NCI-H2196 (cell line): ENCODE results near the gene PHF20.
A peak's percentile ranks its signal among the peaks of the same experiment; 100 is the strongest.
"Not testable (repeated sequence)": the region's sequence is repeated elsewhere in the genome, so short reads cannot be mapped to it uniquely, and the experiment has no call there.

Source experiments
- DNase-seq: peaks from one replicate; lab custom pipeline; 2025; ENCODE audit not compliant: unreplicated experiment; lab: John Stamatoyannopoulos, UW

PHF20 gene

DNA sequence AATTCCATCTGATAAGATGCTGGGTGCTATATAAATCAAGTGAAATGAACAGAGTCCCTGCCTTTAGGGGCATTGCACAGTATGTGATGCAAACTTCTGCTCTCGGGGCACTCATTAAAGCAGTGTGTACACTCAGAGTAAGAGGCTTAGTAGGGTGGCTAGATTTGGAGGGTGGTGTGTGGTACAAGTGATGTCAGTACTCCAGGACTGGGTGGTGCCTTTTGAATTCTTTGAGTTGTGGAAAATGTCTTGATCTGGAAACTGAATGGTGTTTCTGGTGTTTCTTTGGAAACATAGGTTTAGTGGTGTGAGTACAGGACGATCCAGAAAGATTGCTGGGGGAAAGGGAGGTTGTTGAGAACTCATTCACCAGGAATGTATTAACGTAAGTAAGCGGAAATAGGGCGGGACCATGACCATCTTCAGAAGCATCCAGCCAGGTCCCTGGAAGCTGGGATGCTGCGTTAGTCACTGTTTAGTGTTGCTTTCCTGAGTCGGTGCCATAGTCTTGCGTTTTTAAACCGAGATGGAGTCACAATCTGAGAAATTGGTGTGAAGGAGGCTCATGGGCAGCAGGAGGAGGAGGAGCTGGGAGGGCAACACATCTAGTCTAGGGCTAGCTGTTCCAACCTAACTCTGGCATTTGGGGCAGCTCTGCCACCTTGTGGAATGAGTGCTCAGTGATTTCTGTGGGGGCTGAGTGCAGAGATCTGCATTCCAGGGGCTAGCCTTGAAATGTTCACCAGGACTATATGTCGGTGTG, 112.1 kb downstream of the PHF20 start:
- peak; percentile 88 for DNase-seq

DNA sequence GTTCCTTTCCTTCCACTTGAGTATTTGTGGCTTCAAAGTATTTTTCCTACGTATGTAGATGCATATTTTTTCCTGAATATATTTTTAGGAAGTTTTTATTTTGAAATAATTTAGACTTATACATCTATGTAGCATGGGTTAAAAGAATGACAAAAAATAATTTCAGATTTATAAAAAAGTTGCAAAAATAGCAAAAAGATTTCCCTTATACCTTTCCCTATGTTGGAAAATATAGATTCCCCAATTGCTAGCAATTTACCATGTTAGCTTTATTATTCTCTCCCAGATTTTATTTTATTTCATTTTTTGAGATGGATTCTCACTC, 112.7 kb downstream of the PHF20 start:
- no peak for DNase-seq

DNA sequence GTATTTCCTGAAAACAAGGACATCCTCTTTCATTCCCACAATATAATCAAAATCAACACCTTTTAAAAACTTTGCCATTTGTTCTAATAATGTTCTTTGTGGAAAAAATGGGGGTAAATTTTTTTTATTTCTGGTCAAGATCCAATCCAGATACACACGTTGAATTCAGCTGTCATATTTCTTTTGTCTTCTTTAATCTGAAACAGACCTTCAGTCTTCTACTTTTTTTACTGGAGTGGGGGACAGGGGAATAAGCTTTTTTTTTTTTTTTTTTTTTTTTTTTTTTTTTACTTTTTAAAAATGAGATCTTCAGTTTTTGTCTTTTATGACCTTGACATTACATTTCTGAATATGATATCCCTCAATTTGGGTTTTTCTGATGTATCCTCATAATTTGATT, 113.4 kb downstream of the PHF20 start:
- no peak for DNase-seq

DNA sequence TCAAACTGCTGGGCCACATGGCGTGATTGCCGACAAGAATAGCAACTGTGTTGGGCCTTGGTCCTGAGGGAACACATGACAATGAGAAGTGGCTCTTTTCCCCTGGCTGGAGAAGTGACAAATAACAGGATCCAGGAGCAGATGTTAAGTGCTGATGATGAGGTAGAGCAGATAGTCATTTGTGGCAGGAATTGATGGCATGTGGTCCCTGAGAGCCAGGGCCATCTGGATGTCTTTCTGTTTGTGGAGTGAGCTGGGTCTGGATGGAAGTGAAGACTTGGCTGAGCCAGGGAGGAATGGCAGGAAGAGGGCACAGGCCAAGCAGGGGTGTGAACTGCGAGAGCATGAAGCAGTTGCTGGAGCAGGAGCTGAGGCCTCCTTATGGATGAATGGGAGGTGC, 114.7 kb downstream of the PHF20 start:
- no peak for DNase-seq

DNA sequence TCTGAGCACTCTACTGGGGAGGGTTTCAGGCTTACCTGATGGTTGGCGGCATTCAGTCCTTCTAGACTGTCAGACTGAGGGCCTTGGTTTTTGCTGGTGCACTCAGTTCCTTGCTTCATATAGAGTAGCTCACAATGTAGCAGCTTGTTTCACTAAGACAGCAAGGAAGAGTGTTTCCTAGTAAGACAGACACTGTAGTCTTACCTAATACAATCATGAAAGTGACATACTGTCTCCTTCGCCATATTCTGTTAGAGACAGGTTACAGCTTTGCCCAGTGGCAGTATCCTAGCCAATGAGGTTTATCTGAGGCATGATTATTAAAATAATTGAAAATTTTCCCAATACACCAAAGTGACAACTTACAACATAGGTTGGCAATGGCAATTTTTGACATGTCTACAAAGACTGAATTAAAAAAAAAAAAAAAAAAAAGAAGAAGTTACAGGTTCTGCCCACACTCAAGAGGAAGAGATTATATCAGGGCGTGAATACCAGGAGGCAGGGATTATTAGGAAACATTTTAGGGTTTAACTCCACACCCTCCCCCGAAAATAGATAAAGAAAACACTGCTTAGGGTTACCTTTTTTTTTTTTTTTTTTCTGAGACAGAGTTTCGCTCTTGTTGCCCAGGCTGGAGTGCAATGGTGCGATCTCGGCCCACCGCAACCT, 115.7 kb downstream of the PHF20 start:
- no peak for DNase-seq

DNA sequence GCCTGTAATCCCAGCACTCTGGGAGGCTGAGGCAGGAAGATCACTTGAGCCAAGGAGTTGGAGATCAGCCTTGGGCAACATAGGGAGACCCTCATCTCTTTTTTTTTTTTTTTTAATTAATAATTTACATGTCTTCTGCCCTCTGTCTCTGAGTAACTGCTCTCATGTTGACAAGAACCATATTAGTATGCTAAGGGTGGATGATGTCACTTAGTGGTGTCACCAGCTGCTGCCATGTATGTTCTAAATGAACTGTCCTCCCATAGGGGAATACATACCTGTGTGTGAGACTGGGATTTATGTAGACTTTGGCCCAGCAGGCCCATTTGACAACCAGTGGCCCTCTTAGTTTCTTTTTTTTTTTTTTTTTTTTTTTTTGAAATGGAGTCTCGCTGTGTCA, 116.8 kb downstream of the PHF20 start:
- no peak for DNase-seq

DNA sequence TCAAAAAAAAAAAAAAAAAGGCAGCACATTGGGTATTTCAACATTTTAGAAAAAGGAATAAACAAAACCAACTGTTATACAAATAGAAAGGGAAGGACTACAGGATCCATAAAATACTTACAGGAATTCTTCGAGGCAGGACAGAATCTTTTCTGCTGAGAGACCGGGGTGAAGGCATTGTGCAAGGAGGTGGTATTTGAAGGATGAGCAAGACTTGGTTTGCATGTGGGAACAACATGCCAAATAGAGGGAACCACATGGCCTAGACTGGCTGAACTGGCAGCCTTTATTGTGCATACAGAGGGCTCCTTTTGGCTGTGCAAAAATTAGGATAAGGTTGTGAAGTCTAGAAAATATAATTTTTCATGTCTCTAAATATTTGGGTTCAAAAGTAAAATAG, 119.6 kb downstream of the PHF20 start:
- DNase-seq = no peak

DNA sequence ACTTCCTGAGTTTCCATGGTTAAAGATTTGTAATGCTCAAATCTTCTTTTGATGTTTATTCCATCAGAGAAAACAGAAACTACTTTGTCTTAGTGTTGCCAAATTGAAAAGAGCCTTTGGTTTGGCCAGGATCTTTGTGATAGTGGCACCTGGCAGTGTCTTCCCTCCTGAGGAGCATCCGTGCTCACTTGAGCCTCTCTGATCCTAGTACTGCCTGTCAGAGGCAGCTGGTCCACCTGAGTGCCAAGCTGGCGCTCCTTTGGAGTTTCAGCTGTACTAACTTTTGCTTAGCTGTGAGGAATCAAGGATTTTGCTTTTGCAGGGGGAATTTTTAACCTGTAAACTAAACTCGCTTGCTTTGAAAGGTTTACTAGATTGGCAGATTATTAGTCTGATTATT, 121.1 kb downstream of the PHF20 start:
- no peak for DNase-seq

DNA sequence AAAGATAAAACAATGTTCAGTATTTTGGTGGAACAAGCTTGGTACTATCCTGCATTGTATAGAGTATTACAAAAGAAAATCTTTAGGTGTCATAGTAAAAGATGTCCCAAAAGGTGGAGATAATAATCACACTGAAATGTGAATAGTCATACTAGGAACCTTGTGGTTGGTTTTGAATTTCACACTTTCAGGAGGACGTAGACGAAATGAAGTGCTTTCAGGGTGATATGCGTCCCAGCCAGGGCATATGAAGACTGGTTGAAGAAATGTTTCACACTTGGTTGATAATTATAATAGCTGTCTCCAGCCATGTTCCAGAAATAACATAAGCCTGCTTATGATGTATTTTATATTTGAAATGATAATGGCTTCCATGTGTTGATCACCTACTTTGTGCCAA, 122.1 kb downstream of the PHF20 start:
- DNase-seq = no peak

DNA sequence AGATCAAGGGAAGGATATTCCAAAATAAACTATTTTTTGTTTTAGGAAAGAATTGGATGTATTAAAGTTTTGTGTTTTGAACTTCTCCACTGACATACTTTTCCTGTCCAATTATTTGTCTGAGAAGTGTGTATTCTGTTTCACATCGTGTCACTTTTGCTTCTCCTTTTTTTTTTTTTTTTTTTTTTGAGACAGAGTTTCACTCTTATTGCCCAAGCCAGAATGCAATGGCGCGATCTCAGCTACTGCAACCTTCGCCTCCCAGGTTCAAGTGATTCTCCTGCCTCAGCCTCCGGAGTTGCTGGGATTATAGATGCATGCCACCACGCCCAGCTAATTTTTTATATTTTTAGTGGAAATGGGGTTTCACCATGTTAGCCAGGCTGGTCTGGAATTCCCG, 123.7 kb downstream of the PHF20 start:
- not testable (repeated sequence) for DNase-seq

DNA sequence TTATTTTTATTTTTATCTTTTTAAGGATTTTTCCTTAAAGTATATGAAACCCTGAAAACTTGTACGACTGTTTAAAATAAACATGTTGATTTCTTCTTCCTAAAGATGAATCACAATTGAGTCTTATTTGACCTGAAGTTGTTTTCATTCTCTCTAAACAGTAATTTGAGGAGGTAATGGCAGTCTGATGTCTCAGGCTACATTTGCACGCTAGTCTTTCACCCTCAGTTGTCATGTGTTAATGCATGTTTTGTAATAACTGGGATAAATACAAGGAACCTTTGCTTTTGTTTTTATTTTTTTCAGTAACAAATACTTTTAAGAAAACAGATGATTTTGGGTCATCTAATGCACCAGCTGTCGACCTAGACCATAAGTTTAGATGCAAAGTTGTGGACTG, 127.2 kb downstream of the PHF20 start:
- no peak for DNase-seq

DNA sequence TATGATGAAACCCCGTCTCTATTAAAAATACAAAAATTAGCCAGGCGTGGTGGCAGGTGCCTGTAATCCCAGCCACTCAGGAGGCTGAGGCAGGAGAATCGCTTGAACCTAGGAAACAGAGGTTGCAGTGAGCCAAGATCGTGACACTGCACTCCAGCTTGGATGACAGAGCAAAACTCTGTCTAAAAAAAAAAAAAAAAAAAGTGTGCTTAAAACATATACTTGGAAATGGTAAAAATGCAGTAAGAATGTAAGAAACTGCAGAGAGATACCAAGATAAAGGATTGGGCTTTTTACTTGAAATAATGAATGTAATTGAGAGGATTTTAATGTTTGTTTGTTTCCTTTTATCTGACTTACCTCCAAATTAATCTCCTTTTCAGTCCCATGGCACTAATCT, 129.4 kb downstream of the PHF20 start:
- not testable (repeated sequence) for DNase-seq

DNA sequence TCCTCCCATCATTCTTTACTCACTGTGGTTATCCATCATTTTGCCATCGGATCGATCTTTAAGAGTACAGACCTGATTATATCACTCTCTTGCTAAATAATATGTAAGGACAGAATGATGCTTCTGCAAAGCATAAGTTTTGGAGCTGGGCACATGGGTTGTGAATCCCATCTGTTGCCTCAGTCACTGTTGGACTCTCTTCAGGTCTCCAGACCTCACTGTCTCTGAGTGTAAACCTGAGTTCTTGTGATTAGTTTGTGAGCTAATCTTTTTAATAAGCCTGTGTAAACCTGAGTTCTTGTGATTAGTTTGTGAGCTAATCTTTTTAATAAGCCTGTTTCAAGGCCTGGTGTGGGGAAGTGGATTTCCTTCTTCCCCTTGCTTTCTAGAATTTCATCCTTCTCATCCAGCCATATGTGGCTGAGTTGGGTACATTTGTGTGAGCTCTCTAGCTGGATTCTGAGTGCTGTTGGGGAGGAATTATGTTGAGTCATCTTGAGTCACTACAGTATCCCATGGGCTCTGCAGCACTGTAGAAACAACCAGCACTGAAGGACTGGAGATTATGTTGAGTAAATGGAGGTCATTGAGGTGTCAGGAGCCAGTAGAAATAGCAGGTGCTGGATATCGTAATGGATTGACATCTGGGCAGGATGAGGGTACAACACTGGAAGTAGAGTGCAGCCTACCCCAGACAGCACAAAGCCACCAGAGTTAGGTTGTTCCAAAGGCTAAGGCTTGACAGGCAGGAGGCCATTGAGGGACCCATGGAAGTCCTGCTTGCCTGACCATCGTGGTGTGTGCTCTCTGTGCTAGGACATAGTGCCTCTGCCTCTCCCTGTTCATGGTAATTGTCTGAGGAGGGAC, 130.1 kb downstream of the PHF20 start:
- no peak for DNase-seq

DNA sequence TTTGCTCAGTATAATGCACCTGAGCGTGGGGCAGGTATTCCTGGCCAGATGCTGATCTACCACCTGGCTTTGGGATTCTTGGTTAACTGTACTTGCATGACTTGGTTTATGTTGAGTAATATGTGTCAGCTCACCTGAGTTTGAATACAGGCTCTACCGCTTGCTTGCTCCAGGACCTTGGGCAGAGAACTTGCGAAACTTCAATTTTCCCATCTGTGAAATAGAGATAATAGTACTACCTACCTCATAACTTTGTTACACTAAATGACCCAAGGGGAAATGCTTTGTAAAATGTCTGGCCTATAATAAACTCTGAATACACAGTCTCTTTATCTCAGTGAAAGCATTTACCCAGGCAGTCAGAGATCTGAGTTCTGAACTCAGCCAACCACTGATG, 130.7 kb downstream of the PHF20 start:
- DNase-seq = no peak

DNA sequence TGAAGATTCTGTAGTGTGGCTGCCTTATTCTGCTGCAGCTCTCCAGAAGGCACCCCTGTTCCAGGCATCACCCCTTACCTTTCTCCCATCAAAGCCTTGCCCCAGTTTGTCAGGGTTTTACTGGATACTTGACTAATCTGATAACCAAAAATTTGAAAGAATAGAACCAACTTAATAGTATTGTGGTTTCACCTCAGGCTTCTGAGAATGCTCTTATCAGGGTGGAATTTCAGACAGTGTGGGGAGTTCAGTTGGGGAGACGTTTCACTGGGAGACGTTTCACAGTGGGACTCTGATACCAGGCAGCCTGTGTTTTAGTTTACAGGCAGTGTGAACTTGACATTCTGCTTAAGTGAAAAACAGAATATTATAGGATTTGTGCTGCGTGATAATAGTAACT, 132.0 kb downstream of the PHF20 start:
- DNase-seq = no peak

DNA sequence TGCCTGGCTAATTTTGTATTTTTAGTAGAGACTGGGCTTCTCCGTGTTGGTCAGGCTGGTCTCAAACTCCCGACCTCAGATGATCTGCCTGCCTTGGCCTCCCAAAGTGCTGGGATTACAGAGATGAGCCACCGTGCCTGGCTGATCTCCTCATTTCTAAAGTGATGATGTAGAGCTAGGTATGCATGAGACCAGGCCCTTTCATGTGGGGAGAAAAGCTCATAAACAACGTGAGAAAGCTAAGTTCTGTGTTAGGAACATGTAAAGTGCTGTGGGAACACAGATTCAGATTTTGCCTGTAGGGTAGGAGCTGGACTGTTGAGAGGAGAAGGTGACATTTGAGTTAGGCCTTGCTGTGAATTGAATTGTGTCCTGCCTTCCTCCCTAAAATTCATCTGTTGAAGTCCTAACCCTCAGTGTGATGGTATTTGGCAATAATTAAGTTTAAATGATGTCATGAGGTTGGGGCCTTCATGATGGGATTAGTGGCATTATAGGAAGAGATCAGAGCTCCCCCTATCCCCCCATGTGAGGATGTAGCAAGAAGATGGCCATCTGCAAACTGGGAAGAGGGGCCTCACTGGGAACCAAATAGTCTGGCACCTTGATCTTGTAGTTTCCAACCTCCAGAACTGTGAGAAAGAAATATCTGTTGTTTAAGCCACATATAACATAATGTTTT, 133.3 kb downstream of the PHF20 start:
- no peak for DNase-seq

DNA sequence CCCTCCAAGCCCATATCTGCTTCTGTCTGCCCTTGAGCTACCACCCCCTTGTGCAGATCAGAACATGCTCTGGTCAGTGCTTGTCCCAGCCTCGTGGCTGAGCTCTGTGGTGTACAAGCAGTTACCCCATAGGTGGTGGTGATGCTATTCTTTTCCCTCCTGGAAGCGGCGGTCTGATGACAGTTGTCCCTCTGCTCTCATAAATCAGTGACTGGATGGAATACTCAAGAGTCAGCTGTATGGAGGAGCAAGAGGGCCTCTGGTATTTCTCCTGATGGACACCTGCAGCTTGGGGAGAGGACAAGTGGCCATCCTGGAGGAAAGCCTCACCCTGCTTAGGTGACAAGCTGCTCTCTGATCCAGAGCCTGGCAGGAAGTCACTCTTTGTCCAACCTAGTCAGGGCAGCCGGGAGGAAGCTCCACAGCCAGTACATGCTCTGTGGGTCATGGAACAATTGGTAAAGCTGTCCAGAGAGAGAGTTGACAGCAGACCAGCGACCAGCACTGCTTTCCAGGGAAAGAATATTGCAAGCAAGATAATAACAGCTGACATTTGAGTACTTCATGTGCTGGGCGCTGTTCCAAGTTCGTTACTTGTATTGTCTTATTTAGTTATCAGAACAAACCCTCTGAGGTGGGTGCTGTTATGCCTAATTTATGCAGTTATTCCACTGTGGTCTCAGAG, 135.3 kb downstream of the PHF20 start:
- DNase-seq = peak; percentile 35

DNA sequence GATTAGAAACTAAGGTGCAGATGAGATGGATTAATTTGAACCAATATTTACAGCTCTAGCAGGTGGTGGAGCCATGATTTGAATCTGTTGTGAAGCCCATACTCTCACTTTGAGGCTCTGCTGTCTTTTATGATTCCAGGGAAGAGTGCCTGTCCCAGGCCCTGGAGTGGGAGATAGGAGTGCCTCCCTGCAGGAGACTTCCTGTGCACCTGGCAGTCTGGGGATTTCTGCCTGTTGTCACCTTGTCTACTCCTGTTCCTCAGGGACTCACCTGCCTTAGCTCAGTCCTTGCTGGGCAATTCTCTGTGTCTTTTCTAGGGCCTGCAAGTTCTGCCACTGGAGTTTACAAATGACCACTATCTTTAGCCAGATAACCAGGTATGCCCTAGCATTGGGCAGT, 136.2 kb downstream of the PHF20 start:
- DNase-seq = no peak

DNA sequence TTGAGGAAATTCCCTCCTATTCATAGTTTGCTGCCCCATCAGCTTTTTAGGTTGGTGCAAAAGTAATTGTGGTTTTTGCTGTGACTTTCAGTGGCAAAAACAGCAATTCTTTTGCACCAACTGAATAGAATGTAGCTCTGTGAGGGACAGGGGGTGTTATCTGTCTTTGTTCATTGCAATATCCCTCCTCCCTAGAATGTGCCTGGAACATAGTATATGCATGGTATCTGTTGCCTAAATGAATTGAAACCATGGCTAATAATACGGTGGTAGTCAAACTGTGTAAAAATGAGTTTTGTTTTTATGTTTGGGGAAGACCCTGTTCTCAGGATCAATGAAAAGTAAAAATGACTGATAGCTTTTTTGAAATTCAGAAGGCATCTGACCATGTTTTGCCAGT, 137.4 kb downstream of the PHF20 start:
- DNase-seq = no peak

DNA sequence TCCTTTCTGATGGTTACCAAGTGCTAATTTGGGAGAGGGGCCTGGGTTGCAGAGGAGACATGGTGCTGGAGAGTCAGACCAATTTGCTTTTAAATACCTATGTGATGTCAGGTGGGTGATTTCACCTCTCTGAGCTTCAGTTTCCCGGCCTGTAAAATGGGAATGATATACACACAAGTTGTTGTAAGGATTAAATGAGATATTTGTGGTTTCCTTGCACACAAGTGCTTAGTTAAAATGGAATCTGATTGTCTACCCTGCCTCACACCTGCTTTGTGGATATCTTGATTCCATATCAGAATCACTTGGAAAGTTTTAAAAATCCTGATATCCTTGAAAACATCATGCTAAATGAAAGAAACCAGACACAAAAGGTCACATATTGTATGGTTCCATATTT, 138.0 kb downstream of the PHF20 start:
- no peak for DNase-seq

DNA sequence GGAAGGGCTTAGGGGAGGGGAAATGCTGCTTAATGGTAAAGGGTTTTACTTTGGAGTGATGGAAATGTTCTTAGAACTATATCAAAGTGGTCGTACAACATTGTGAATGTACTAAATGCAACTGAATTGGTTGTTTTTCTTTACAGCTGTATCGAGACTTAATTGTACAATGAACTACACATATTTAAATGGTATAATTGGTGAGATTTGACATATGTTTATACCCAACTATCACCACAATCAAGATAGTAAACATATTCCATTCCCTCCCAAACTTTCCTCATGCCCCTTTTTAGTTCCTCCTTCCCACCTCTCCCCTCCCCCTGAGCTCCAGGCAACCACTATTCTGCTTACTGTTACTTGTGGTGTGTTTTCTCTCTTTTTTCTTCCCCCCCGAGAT, 138.4 kb downstream of the PHF20 start:
- DNase-seq = no peak
